Activated B cell treated with CpG ODN at 0.5 μM for 24 hours (primary cell): ENCODE data around the gene GALNTL6. TPM values are rescaled to one million over a fixed set of nuclear protein-coding genes. Genes with fewer than 3 reads are reported as not detected.

Experiments used
- ATAC-seq: fragments of 200-7000 bp; cut with Tn5 transposase; one replicate; pipeline ENCODE4 v1.10.0; 2021; ENCODE audit warnings: low read depth, mild to moderate bottlenecking, moderate library complexity
- CTCF ChIA-PET: fragments of 350-600 bp; sonication (Branson Sonifier 250); formaldehyde crosslinking; loops from one replicate; lab custom pipeline; 2021; ENCODE audit warnings: antibody characterized with exemption; lab: Charles Lee
- POLR2A ChIA-PET: fragments of 350-600 bp; sonication (Branson Sonifier 250); formaldehyde crosslinking; loops from one replicate; lab custom pipeline; 2021; ENCODE audit warnings: antibody characterized with exemption; lab: Charles Lee
- DNase-seq: peaks from one replicate; pipeline ENCODE4 v3.0.0; 2022
- H3K27ac Mint-ChIP-seq: one replicate; pipeline ENCODE4 v1.8.0; 2020; ENCODE audit warnings: mixed read lengths
- H3K27me3 Mint-ChIP-seq: one replicate; pipeline ENCODE4 v1.8.0; 2021; ENCODE audit warnings: mixed read lengths
- H3K36me3 Mint-ChIP-seq: one replicate; pipeline ENCODE4 v1.8.0; 2021; ENCODE audit warnings: low read depth, mixed read lengths
- H3K4me1 Mint-ChIP-seq: one replicate; pipeline ENCODE4 v1.8.0; 2021; ENCODE audit warnings: mixed read lengths
- H3K4me3 Mint-ChIP-seq: one replicate; pipeline ENCODE4 v1.8.0; 2020; ENCODE audit warnings: mild to moderate bottlenecking, mixed read lengths
- H3K9me3 Mint-ChIP-seq: one replicate; pipeline ENCODE4 v1.8.0; 2020; ENCODE audit warnings: mixed read lengths
- CTCF ChIP-seq: fragments of 200-600 bp; IDR thresholded peaks from one replicate; pipeline ENCODE4 v1.8.0; 2022; ENCODE audit warnings: antibody characterized with exemption, mild to moderate bottlenecking
- intact Hi-C: fragments of 100-400 bp; cut with micrococcal nuclease; formaldehyde crosslinking; loops from one replicate; pipeline ENCODE4 v1.15.1; 2024
- total RNA-seq: library from RNA; stranded (reverse); gene quantifications from 2 replicates; pipeline ENCODE4 v1.2.3, GENCODE V29; 2022

Gene GALNTL6
- total RNA-seq, 1 donor from 2014 or later: 0.20 TPM

GRCh38 chr4:171978216-171978615, 165.0 kb downstream of the GALNTL6 start:
- Mint-ChIP-seq H3K27ac (no peak overlapping the region), H3K9me3 (no peaks in the 10 kb centered on the region), H3K4me1 (no peaks in the 10 kb centered on the region), H3K36me3 (no peaks in the 10 kb centered on the region), H3K4me3 (no peak overlapping the region), H3K27me3 (no peaks in the 10 kb centered on the region)
- no peak for TF ChIP-seq CTCF
- DNase-seq (no peak), ATAC-seq (no peak)
- CTCF ChIA-PET: no interaction called here
- POLR2A ChIA-PET: no interaction called here
- intact Hi-C loops: no loop called here

GRCh38 chr4:171979461-171979860, 166.3 kb downstream of the GALNTL6 start:
- CTCF ChIA-PET: no interaction called here
- no peaks in the 10 kb centered on the region for H3K4me1 Mint-ChIP-seq

GRCh38 chr4:171981185-171981584, 168.0 kb downstream of the GALNTL6 start:
- no peaks in the 10 kb centered on the region for H3K36me3 Mint-ChIP-seq
- no peak for ATAC-seq
- no peaks in the 10 kb centered on the region for H3K27me3 Mint-ChIP-seq
- DNase-seq: no peak
- H3K9me3 Mint-ChIP-seq: no peaks in the 10 kb centered on the region
- intact Hi-C loops: no loop called here
- CTCF ChIA-PET: no interaction called here
- POLR2A ChIA-PET: no interaction called here
- H3K4me1 Mint-ChIP-seq: no peaks in the 10 kb centered on the region
- H3K4me3 Mint-ChIP-seq: no peak overlapping the region
- TF ChIP-seq CTCF: no peak
- no peak overlapping the region for H3K27ac Mint-ChIP-seq

More at GRCh38 chr4:171979461-171979860, 166.3 kb downstream of the GALNTL6 start:
- ATAC-seq (no peak), DNase-seq (no peak)
- Mint-ChIP-seq H3K4me3 (no peak overlapping the region), H3K27ac (no peak overlapping the region), H3K9me3 (no peaks in the 10 kb centered on the region), H3K27me3 (no peaks in the 10 kb centered on the region), H3K36me3 (no peaks in the 10 kb centered on the region)
- no peak for TF ChIP-seq CTCF
- intact Hi-C loops: no loop called here
- POLR2A ChIA-PET: no interaction called here

- Mint-ChIP-seq H3K27me3 (no peaks in the 10 kb centered on the region), H3K36me3 (no peaks in the 10 kb centered on the region), H3K27ac (no peak overlapping the region), H3K4me3 (no peak overlapping the region), H3K9me3 (no peaks in the 10 kb centered on the region), H3K4me1 (no peaks in the 10 kb centered on the region)
- ATAC-seq (no peak), DNase-seq (no peak)
- no peak for TF ChIP-seq CTCF
- intact Hi-C loops: no loop called here
- POLR2A ChIA-PET: no interaction called here
- CTCF ChIA-PET: no interaction called here
These were observed 171.0 kb downstream of the GALNTL6 start for GRCh38 chr4:171983935-171984805.

GRCh38 chr4:171985129-171985528, 171.9 kb downstream of the GALNTL6 start:
- POLR2A ChIA-PET: no interaction called here
- ATAC-seq (no peak), DNase-seq (no peak)
- no peak overlapping the region for H3K4me3 Mint-ChIP-seq
- no peaks in the 10 kb centered on the region for H3K9me3 Mint-ChIP-seq
- CTCF ChIA-PET: no interaction called here
- no peaks in the 10 kb centered on the region for H3K4me1 Mint-ChIP-seq
- no peaks in the 10 kb centered on the region for H3K36me3 Mint-ChIP-seq
- TF ChIP-seq CTCF: no peak
- no peak overlapping the region for H3K27ac Mint-ChIP-seq
- intact Hi-C loops: no loop called here
- no peaks in the 10 kb centered on the region for H3K27me3 Mint-ChIP-seq
